Left ventricle myocardium inferior (tissue), 1 donor: Measurements from ENCODE around the gene CBLN4. TPM values are rescaled to one million over a fixed set of nuclear protein-coding genes. Genes with fewer than 3 reads are reported as not detected.

Experiments used
- DNase-seq: peaks from one replicate; pipeline ENCODE4 v3.0.0-alpha.2; 2020
- H3K27ac ChIP-seq: fragments of 200-600 bp; replicated peaks from 2 replicates; pipeline ENCODE4 v1.8.0; 2021
- H3K27me3 ChIP-seq: fragments of 200-600 bp; 2 replicates; pipeline ENCODE4 v1.8.0; 2021; ENCODE audit warnings: low read depth
- H3K36me3 ChIP-seq: fragments of 200-600 bp; 2 replicates; pipeline ENCODE4 v1.8.0; 2021
- H3K4me1 ChIP-seq: fragments of 200-600 bp; 2 replicates; pipeline ENCODE4 v1.8.0; 2021
- H3K4me3 ChIP-seq: fragments of 200-600 bp; 2 replicates; pipeline ENCODE4 v1.8.0; 2021; ENCODE audit warnings: mild to moderate bottlenecking, moderate library complexity
- H3K9me3 ChIP-seq: fragments of 200-600 bp; replicated peaks from 2 replicates; pipeline ENCODE4 v1.8.0; 2021
- intact Hi-C: fragments of 100-400 bp; cut with micrococcal nuclease; formaldehyde crosslinking; loops from one replicate; pipeline ENCODE4 v1.11.0; 2022
- long read RNA-seq: library from polyadenylated mRNA; unstranded; transcript quantifications from one replicate; pipeline ENCODE4 v2.0.0, GENCODE V29; 2021
- total RNA-seq: library from RNA; stranded (reverse); fragmentation: NEBNext Ultra II Directional; extraction: Animal tissue kit (Norgen Biotek cat#: 25700); gene quantifications from one replicate; pipeline ENCODE4 v1.2.1, GENCODE V29; 2021
- TF ChIP-seq, protein P1 (sequence below): fragments of 200-600 bp; IDR thresholded peaks from 2 replicates; pipeline ENCODE4 v1.8.0; 2021; ENCODE audit warnings: antibody characterized with exemption, mild to moderate bottlenecking, borderline replicate concordance
- donor health status: DM: no; HTN: yes; CAD: no; lungs with severe emphysema.

CBLN4 gene
- not detected for total RNA-seq
- long read RNA-seq, result 0 reads

DNA sequence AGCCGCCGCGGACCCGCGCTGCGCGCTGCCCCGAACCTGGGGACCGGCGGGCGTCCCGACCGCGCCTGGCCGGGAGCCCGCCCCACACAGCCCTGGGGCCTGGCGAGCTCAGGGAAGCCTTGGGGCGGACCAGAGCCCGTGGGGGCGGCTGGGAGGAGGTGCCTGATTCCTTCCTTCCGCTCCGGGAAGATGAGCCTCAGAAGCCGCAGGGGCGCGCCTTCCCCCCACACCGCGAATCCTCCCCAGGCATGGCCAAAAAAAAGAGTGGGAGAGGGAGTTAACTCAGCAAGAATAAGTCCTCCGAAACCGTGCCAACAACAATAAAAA is at the start of gene CBLN4:
Gene CBLN4, minus strand, starts transcription at position 131 of the 327 bp plus-strand sequence. CDS start 1,348 bp downstream, outside the sequence.
- intact Hi-C loops, result no loop called here
- TF ChIP-seq, protein P1, sequence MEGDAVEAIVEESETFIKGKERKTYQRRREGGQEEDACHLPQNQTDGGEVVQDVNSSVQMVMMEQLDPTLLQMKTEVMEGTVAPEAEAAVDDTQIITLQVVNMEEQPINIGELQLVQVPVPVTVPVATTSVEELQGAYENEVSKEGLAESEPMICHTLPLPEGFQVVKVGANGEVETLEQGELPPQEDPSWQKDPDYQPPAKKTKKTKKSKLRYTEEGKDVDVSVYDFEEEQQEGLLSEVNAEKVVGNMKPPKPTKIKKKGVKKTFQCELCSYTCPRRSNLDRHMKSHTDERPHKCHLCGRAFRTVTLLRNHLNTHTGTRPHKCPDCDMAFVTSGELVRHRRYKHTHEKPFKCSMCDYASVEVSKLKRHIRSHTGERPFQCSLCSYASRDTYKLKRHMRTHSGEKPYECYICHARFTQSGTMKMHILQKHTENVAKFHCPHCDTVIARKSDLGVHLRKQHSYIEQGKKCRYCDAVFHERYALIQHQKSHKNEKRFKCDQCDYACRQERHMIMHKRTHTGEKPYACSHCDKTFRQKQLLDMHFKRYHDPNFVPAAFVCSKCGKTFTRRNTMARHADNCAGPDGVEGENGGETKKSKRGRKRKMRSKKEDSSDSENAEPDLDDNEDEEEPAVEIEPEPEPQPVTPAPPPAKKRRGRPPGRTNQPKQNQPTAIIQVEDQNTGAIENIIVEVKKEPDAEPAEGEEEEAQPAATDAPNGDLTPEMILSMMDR, result no peak
- peaks cover 76% of the 10 kb centered on the region for H3K27me3 ChIP-seq
- H3K36me3 ChIP-seq, result no peaks in the 10 kb centered on the region
- H3K9me3 ChIP-seq, result no peaks in the 10 kb centered on the region
- H3K27ac ChIP-seq, result no peak within 1 kb of the TSS
- no peak within 1 kb of the TSS for H3K4me3 ChIP-seq
- H3K4me1 ChIP-seq, result peaks cover 8% of the 10 kb centered on the region
- DNase-seq, result no peak

DNA sequence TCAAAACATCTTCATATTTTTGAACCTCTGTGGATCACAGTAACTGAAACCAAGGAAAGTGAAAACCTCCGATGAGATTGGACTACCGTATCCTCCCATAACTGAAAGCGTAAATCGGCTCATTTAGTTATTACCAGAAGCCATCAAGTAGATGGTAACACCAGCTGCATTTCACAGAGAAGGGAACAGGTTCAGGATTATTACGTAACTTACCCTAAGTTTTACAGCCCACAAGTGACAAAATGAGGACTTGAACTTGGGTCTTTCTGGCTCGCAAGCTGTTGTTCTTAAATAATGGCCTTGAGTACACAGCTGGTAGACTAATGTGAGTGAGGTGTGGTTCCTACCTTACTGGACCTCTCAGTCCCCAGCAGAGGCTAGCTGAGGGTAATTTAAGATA is 37.9 kb upstream of the CBLN4 start:
- no peaks in the 10 kb centered on the region for H3K27me3 ChIP-seq
- H3K36me3 ChIP-seq, result no peaks in the 10 kb centered on the region
- H3K9me3 ChIP-seq, result peaks cover 5% of the 10 kb centered on the region
- no peak overlapping the region for H3K4me3 ChIP-seq
- intact Hi-C loops, result no loop called here
- DNase-seq, result no peak
- no peak overlapping the region for H3K27ac ChIP-seq
- no peaks in the 10 kb centered on the region for H3K4me1 ChIP-seq
- TF ChIP-seq, protein P1, result no peak

DNA sequence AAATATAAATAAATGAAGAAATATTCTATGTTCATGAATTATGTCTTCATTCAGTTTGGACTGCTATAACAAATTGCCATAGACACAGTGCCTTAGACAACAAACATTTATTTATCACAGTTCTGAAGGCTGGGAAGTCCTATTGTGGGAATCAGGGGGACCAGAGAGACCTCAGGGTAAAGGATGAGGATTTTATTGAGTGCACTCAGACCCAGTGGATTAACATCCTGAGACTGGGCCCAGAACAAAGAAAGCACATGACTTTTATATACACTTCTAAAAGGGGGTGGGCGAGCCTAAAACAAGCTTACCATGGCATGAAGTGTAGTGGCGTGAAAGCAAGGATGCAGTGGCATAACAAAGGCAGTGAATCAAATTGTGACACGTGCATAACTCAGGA is 26.9 kb upstream of the CBLN4 start:
- peaks cover 74% of the 10 kb centered on the region for H3K9me3 ChIP-seq
- H3K27me3 ChIP-seq, result no peaks in the 10 kb centered on the region
- H3K4me3 ChIP-seq, result no peak overlapping the region
- H3K4me1 ChIP-seq, result no peaks in the 10 kb centered on the region
- intact Hi-C loops, result no loop called here
- TF ChIP-seq, protein P1, result no peak
- no peak for DNase-seq
- H3K27ac ChIP-seq, result no peak overlapping the region
- no peaks in the 10 kb centered on the region for H3K36me3 ChIP-seq

DNA sequence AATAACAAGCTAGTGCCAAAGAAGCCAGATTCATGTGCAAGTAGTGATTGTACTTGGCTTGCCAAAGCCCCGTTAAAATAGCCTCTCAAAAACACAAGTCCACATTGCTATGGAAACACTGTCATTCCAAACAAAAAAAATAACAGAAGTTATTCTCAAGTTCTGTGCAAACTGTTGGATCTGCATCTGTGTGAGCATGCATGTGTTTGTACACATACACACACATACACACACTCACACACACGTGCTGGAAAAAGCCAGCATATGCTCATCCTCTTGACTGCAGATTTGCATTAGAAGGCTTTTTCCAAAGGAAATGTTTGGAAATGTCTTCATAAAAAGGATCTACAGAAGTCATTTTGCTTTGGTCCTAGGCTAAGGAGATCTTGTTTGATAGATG is 13.4 kb upstream of the CBLN4 start:
- intact Hi-C loops, result no loop called here
- H3K4me1 ChIP-seq, result no peaks in the 10 kb centered on the region

DNA sequence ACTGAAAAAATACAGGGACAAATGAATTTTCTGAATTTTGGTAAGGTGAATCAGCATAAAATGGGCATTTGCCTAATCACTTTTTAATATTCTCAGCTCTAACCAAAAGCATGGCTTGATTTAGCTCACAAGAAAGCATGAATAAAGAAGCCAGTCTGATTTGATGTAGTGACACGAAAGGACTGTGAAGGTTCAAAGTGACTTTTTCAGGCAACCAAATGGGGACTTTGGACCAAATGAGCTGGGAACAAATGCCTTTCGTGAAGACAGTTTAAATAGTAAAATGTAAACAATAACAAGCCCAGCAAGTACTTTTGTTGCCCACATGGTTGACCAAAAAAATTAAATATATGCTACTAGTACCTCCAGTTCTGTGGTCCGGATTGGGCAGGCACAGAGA is 12.9 kb upstream of the CBLN4 start:
- no peaks in the 10 kb centered on the region for H3K4me1 ChIP-seq
- H3K27ac ChIP-seq, result no peak overlapping the region
- no peaks in the 10 kb centered on the region for H3K9me3 ChIP-seq
- no peak for DNase-seq
- H3K4me3 ChIP-seq, result no peak overlapping the region
- H3K27me3 ChIP-seq, result no peaks in the 10 kb centered on the region
- TF ChIP-seq, protein P1, result no peak
- intact Hi-C loops, result no loop called here
- H3K36me3 ChIP-seq, result no peaks in the 10 kb centered on the region

More for the DNA sequence above, 13.4 kb upstream of the CBLN4 start:
- TF ChIP-seq, protein P1, result no peak
- Histone ChIP-seq H3K9me3 (no peaks in the 10 kb centered on the region), H3K4me3 (no peak overlapping the region), H3K27me3 (no peaks in the 10 kb centered on the region), H3K27ac (no peak overlapping the region), H3K36me3 (no peaks in the 10 kb centered on the region)
- no peak for DNase-seq

DNA sequence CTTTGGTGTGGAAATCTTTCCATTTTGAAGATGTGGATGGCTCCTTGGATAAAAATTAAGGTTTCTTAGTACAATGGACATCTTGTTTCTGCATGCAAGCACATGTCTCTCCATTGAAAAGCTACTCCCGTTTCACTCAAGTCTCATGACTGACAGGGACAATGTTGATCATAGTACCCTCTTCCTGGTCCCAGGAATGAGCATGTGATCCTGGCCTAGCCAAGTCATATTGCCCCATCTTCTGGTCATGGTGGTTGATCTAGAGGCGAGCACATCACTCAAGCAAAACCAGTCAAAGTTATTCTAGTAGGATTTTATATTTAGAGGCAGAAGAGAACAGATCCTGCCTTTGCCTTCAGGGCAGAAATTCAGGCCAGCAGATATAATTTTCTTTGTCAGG is 12.2 kb upstream of the CBLN4 start:
- intact Hi-C loops, result no loop called here
- DNase-seq, result no peak
- no peaks in the 10 kb centered on the region for H3K4me1 ChIP-seq
- no peaks in the 10 kb centered on the region for H3K36me3 ChIP-seq
- no peaks in the 10 kb centered on the region for H3K27me3 ChIP-seq
- no peak overlapping the region for H3K27ac ChIP-seq
- TF ChIP-seq, protein P1, result no peak
- H3K4me3 ChIP-seq, result no peak overlapping the region
- no peaks in the 10 kb centered on the region for H3K9me3 ChIP-seq
